ENCODE measurements around the gene CLASP1. TPM values are rescaled to one million over a fixed set of nuclear protein-coding genes. Genes with fewer than 3 reads are reported as not detected.

Gene CLASP1
- total and polyA plus RNA-seq, 2 of the 8 experiments (the other 6 are each of a cell fraction or from before 2014, with no cell fraction given), result 7.3 to 53.9 TPM

- Histone ChIP-seq H3K4me3 (ENCODE audit: extremely low read depth in 1 of 4, insufficient read depth in 2 of 4, low read depth in 3 of 4, low read length in 4 of 4) (no peak overlapping the region), H4K8ac (ENCODE audit: extremely low read depth, insufficient read depth, low read length) (no peak overlapping the region), H2BK120ac (replicated peaks; ENCODE audit: low read depth, low read length) (no peak overlapping the region), H2BK15ac (ENCODE audit: low read length) (no peak overlapping the region), H3K18ac (ENCODE audit: extremely low read depth, low read length) (no peak overlapping the region), H3K27ac (ENCODE audit: low read depth, low read length) (no peak overlapping the region), H3K14ac (ENCODE audit: insufficient read length) (no peak overlapping the region), H3K79me1 (ENCODE audit: low read depth, low read length) (peaks cover 3% of the 10 kb centered on the region; the same call in 1 of the 2 replicates), H3K4ac (replicated peaks; ENCODE audit: insufficient read length, low read depth, low read length) (no peak overlapping the region), H3K23ac (ENCODE audit: insufficient read length) (no peak overlapping the region), H3K56ac (replicated peaks; ENCODE audit: insufficient read length, low read depth, low read length) (no peak overlapping the region), H3K36me3 (ENCODE audit: control insufficient read depth in 2 of 4, insufficient read depth in 4 of 4, low read length in 3 of 4) (no peaks in the 10 kb centered on the region), H2AK5ac (ENCODE audit: low read depth, low read length) (no peak overlapping the region), H3K23me2 (ENCODE audit: low read depth, low read length) (no peaks in the 10 kb centered on the region), H3K4me1 (replicated peaks in 1 of 4; ENCODE audit: control insufficient read depth in 3 of 4, insufficient read depth in 4 of 4, low read length in 3 of 4) (peaks cover 0 to 11% (median 3%) of the 10 kb centered on the region in 4 experiments; a peak in 3 of 7 replicates), H3K4me2 (ENCODE audit: insufficient read depth in 1 of 2, low read depth in 2 of 2, low read length in 2 of 2) (no peak overlapping the region), H2BK20ac (ENCODE audit: low read length) (no peak overlapping the region), H3K79me2 (ENCODE audit: control insufficient read depth in 1 of 2, insufficient read depth in 2 of 2, low read length in 2 of 2) (peaks cover 0 to 72% of the 10 kb centered on the region in 2 experiments; a peak in 3 of 4 replicates), H2BK5ac (ENCODE audit: low read depth, low read length) (no peak overlapping the region), H2AFZ (ENCODE audit: low read length) (no peak overlapping the region), H3K27me3 (replicated peaks in 1 of 4; ENCODE audit: control insufficient read depth in 3 of 4, extremely low read depth in 1 of 4, insufficient read depth in 3 of 4, low read length in 3 of 4) (no peaks in the 10 kb centered on the region), H2BK12ac (ENCODE audit: low read depth, low read length) (no peak overlapping the region), H4K5ac (ENCODE audit: insufficient read length, low read depth, low read length) (no peak overlapping the region), H3K9me3 (ENCODE audit: insufficient read depth in 2 of 2, low read depth in 1 of 2, low read length in 1 of 2) (no peaks in the 10 kb centered on the region), H3K9ac (replicated peaks in 1 of 4; ENCODE audit: extremely low read depth in 1 of 4, low read depth in 3 of 4, low read length in 3 of 4) (no peak overlapping the region), H4K20me1 (replicated peaks in 1 of 2; ENCODE audit: control insufficient read depth in 1 of 2, insufficient read depth in 2 of 2, low read length in 2 of 2) (peaks cover 0 to 6% of the 10 kb centered on the region in 2 experiments), H4K91ac (replicated peaks; ENCODE audit: insufficient read length, low read length) (no peak overlapping the region)
- POLR2A ChIA-PET (ENCODE audit: partially characterized antibody), result interaction anchor here (0.6 to 1.0 kb wide), 2 partner anchors 23 to 404 kb away, joined by 3 read pairs; no protein-coding TSS in a partner anchor
- FAIRE-seq (no peak), DNase-seq (ENCODE audit: low read depth in 1 of 2, low spot score in 2 of 2) (no peak)
- no peak for TF ChIP-seq SP4 (IDR thresholded peaks at IDR 0.05; ENCODE audit: low read length)
- TF ChIP-seq BCL11A (IDR thresholded peaks at IDR 0.05; ENCODE audit: low read depth in 2 of 2, low read length in 2 of 2), result no peak
- no peak for TF ChIP-seq SP1 (IDR thresholded peaks at IDR 0.05; ENCODE audit: low read depth, low read length)
- TF ChIP-seq TEAD4 (IDR thresholded peaks at IDR 0.05; ENCODE audit: low read depth, low read length), result no peak
- TF ChIP-seq TBP (IDR thresholded peaks at IDR 0.05; ENCODE audit: low read depth, low read length), result no peak
- TF ChIP-seq BACH1 (IDR thresholded peaks at IDR 0.05; ENCODE audit: low read length), result no peak
- TF ChIP-seq GTF2F1 (IDR thresholded peaks at IDR 0.05; ENCODE audit: borderline replicate concordance, low read depth, low read length), result no peak
- TF ChIP-seq CHD1 (IDR thresholded peaks at IDR 0.05; ENCODE audit: low read depth, low read length), result no peak
- no peak for TF ChIP-seq POLR2AphosphoS5 (IDR thresholded peaks at IDR 0.05; ENCODE audit: low read depth, low read length)
- no peak for TF ChIP-seq RFX5 (IDR thresholded peaks at IDR 0.05; ENCODE audit: borderline replicate concordance, low read depth, low read length)
- no peak for TF ChIP-seq CREB1 (IDR thresholded peaks at IDR 0.05)
- TF ChIP-seq ZNF274 (IDR thresholded peaks at IDR 0.05; ENCODE audit: borderline replicate concordance, extremely low read depth, low read length), result no peak
- no peak for TF ChIP-seq TCF12 (IDR thresholded peaks at IDR 0.05; ENCODE audit: low read depth, low read length)
- TF ChIP-seq EGR1 (IDR thresholded peaks at IDR 0.05; ENCODE audit: borderline replicate concordance, low read depth, low read length), result no peak
- WGBS, 2 experiments (ENCODE audit: extremely low coverage in 1 of 2, insufficient coverage in 1 of 2, insufficient read length in 1 of 2, insufficient replicate concordance in 2 of 2, low coverage in 1 of 2, low lambda C conversion rate in 2 of 2, missing lambda C conversion rate in 1 of 2), result 93% methylated on average over 9 of the region's 9 CpGs; no CpG with 5 or more reads in 1 of the 2 experiments
- CTCF ChIA-PET (ENCODE audit: partially characterized antibody), result interaction anchor here (0.6 kb wide), 1 partner anchor 1089 kb away, joined by 3 read pairs; no protein-coding TSS in a partner anchor
Observed at GRCh38 chr2:121536850-121537557, 112.3 kb downstream of the CLASP1 start.

Data from H1 (cell line).